Activated CD4-positive, alpha-beta T cell treated with anti-CD3 and anti-CD28 coated beads, Interleukin-2, amount 50 U/mL, for 24 hours (primary cell): ENCODE data around the gene HSFX4.
"Not testable (repeated sequence)": the region's sequence is repeated elsewhere in the genome, so short reads cannot be mapped to it uniquely, and the experiment has no call there.

Experiments
- DNase-seq, 2 donors: peaks; one replicate each; pipeline ENCODE4 v3.0.0-alpha.2; 2020; ENCODE audit warnings: low read depth in 1 of 2, low spot score in 1 of 2

Gene HSFX4, protein sequence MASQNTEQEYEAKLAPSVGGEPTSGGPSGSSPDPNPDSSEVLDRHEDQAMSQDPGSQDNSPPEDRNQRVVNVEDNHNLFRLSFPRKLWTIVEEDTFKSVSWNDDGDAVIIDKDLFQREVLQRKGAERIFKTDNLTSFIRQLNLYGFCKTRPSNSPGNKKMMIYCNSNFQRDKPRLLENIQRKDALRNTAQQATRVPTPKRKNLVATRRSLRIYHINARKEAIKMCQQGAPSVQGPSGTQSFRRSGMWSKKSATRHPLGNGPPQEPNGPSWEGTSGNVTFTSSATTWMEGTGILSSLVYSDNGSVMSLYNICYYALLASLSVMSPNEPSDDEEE

GRCh38 chrX:149929400-149929799, at the start of gene HSFX4:
Gene HSFX4, plus strand, starts transcription at chrX:149929573. Its CDS starts 72 bp downstream, at chrX:149929645.
- DNase-seq = not testable (repeated sequence)

- no peak for DNase-seq
These were observed 48.2 kb upstream of the HSFX4 start, which contains the start of gene MAGEA8 for GRCh38 chrX:149881081-149881711. Gene MAGEA8, plus strand, starts transcription at chrX:149881183. Its CDS starts 3,090 bp downstream, at chrX:149884273.

DNA sequence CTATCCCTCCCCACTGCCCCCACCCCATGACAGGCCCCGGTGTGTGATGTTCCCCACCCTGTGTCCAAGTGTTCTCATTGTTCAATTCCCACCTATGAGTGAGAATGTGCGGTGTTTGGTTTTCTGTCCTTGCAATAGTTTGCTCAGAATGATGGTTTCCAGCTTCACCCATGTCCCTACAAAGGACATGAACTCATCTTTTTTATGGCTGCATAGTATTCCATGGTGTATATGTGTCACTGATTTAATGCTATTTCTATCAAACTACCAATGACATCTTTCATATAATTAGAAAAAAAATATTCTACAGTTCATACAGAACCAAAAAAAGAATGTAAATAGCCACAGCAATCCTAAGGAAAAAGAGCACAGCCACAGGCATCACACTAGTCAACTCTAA, 38.5 kb upstream of the HSFX4 start:
- not testable (repeated sequence) for DNase-seq

DNA sequence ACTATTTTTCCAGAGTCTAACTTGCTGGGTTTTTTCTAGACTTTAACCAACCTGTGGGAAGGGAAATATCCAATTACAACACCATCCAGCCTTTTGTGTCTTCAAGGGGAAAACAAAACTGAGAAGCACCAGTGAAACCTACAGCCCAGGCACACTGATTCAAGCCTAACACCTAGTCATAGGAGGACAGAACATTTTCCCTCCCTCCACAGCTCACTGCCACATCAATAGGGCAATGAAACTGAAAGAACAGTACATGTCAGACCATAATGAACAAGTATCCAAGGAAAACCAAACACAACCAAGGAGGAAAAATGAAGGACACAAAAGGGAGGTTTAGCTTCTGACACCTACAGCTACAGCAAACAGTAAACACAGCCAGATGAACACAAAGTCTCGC, 30.8 kb upstream of the HSFX4 start:
- DNase-seq = no peak

GRCh38 chrX:149903889-149904748, 25.3 kb upstream of the HSFX4 start:
- no peak for DNase-seq

- DNase-seq = no peak
These were observed 21.1 kb upstream of the HSFX4 start for GRCh38 chrX:149908308-149908707.

- DNase-seq = no peak
These were observed 20.6 kb upstream of the HSFX4 start for GRCh38 chrX:149908727-149909126.

DNA sequence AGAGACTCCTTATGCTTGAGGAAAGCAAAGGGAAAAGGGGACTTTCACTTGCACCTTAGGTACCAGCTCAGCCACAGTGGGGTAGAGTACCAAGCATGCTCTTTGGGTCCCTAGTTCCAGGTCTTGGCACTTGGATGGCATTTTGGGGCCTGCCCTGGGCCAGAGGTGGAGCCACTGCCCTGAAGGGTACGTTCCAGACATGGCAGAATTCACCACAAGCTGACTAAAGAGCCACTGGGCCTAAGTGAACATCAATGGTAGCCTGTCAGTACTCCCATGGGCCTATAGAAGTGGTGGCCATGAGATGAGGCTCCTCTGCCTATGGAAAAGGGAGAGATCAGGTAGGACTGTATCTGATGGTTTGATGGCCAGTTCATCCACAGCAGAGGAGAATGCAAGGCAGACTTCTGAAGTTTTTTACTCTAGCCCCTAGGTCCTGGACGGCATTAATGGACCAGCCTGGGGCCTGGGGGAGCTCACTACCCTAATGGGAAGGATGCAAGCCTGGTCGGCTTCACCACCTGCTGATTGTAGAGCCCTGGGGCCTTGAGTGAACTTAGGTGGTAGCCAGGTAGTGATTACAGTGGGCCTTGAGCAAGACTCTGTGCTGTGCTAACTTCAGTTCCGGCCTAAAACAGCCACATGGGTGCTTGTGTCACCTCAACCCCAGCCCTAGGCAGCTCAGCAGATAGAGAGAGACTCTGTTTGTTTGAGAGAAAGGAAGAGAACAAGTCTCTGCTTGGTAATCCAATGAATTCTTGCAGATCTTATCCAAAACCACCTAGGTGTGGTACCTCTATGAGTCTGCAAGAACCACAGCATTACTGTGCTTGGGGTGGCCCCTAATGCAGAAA, 19.8 kb upstream of the HSFX4 start:
- no peak for DNase-seq

GRCh38 chrX:149910178-149910695, 19.1 kb upstream of the HSFX4 start:
- no peak for DNase-seq

GRCh38 chrX:149916745-149917392, 12.5 kb upstream of the HSFX4 start:
- no peak for DNase-seq

GRCh38 chrX:149923836-149924235, 5.5 kb upstream of the HSFX4 start:
- not testable (repeated sequence) for DNase-seq

DNA sequence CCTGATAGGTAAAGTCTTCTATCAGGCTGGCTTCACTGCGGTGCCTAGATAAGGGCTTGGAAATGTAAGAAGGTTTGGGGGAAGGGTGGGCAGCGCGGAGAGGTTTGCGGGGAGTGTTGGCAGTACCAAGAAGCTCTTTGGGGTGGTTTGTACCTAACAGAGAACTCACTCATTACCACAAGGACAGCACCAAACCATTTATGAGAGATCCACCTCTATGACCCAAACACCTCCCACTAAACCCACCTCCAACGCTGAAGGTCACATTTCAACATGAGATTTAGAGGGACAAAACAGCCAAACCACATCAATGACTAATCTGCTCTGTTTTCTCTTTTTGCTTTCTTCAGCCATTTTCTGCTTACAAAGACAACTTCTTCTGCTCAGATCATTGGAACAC, 4.9 kb upstream of the HSFX4 start:
- not testable (repeated sequence) for DNase-seq

- DNase-seq = not testable (repeated sequence)
These were observed 2.0 kb upstream of the HSFX4 start for GRCh38 chrX:149927245-149927963.

DNA sequence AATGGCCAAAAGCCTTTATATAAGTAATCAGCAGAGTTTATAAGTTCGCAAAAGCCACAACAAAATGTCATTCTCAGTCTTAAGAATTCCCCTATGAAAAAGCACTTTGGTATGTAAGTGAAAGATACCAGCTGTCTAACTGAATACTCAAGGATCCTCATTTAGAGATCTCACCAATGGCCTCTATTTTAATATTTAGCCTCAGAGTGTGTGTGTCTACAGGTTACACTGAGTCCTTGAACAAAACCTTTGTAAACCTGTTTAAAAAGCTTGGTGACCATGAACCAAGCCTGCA, 1.5 kb upstream of the HSFX4 start:
- not testable (repeated sequence) for DNase-seq

DNA sequence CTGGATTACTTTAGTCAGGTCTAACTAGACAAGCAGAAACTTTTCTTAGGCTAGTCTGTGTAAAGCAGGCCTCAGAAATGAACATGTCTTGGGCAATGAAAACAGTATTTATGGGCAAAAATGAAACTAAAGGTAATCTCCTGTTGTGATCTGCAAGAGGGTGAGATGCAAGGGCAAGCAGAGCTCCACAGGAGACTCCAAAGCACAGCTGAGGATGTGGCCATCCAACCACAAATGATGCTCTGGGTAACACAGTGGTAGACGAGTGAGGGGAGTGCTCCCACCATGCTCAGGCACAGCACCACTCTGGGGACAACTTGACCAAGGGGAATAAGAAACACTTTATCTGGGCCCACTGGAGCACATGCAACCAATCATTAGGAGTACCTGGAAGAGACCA, 738 bp upstream of the HSFX4 start:
- not testable (repeated sequence) for DNase-seq

GRCh38 chrX:149931355-149931754, 2.0 kb downstream of the HSFX4 start:
- DNase-seq = not testable (repeated sequence)

DNA sequence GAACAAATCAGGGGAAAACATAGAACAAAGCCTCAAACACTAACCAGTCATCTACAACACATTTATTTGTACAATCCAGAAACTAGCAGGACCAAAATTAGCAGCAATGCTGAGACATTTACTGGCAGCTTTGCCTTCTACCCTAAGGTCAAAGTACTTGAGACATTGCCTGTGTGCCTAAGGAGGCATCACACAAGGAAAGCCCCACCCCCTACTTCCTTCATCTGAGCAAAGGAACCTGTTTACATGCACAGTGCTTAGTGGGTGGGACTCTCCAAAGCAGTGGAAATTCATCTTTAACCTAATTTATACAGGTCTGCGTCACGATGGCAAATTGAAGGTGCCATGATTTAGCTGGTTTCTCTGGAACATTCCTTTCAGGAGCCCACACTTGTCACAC, 2.8 kb downstream of the HSFX4 start:
- not testable (repeated sequence) for DNase-seq

DNA sequence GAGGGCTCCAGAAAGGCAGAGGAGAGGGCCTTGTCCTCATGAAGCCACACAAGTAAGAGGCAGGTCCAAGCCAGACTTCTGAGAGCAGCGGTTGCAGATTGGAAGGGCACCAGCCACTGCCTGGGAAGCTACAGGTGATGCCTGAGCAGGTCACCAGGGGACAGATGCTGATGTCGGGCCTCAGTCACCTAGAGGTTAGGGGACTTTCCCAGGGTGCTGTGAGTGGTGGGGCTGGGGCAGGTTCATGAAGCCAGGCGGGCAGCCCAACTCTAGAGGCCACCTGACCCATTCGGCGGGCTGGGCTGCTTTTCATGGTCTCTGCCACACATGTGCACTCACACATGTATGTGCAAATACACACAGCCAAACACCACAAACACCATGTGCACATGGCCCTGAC, 3.6 kb downstream of the HSFX4 start:
- not testable (repeated sequence) for DNase-seq

- DNase-seq = not testable (repeated sequence)
These were observed 4.2 kb downstream of the HSFX4 start for GRCh38 chrX:149933547-149933946.
